ENCODE data around the gene RPS6KA3. TPM values are rescaled to one million over a fixed set of nuclear protein-coding genes. Genes with fewer than 3 reads are reported as not detected.

RPS6KA3 gene
- total RNA-seq, 2 donors from 2014 or later = 13.9 to 20.5 TPM

GRCh38 chrX:20306668-20307067 lies 40.0 kb upstream of the RPS6KA3 start:
- H3K36me3 Mint-ChIP-seq (ENCODE audit: low read depth) = no peaks in the 10 kb centered on the region
- no peaks in the 10 kb centered on the region for H3K27me3 ChIP-seq (ENCODE audit: control insufficient read depth, insufficient read depth, low read length, poor library complexity, severe bottlenecking)
- H3K27me3 Mint-ChIP-seq (ENCODE audit: insufficient read depth) = no peaks in the 10 kb centered on the region
- peaks cover 44% of the 10 kb centered on the region for H3K9me3 Mint-ChIP-seq
- no peak overlapping the region for H3K27ac Mint-ChIP-seq
- H3K36me3 ChIP-seq (ENCODE audit: control insufficient read depth, insufficient read depth, low read length) = no peaks in the 10 kb centered on the region
- H3K9me3 ChIP-seq (ENCODE audit: control insufficient read depth, low read length) = no peaks in the 10 kb centered on the region
- H3K4me1 Mint-ChIP-seq = no peaks in the 10 kb centered on the region
- H3K4me3 ChIP-seq (ENCODE audit: low read length) = no peak overlapping the region
- no peak overlapping the region for H3K27ac ChIP-seq (ENCODE audit: low read depth, low read length)
- 98% methylated on average over 3 of the region's 3 CpGs; no CpG with 5 or more reads in 1 of the 2 experiments for WGBS, 2 experiments (ENCODE audit: insufficient coverage in 1 of 2, insufficient read length in 1 of 2)
- no peak for DNase-seq
- no peak overlapping the region for H3K4me3 Mint-ChIP-seq
- TF ChIP-seq CTCF (conservative IDR thresholded peaks at IDR 0.05) = no peak
- H3K4me1 ChIP-seq (ENCODE audit: control insufficient read depth, insufficient read depth, low read length) = no peaks in the 10 kb centered on the region
- no peak overlapping the region for H3K9ac ChIP-seq (ENCODE audit: extremely low read depth, low read length, poor library complexity, severe bottlenecking)

DNA sequence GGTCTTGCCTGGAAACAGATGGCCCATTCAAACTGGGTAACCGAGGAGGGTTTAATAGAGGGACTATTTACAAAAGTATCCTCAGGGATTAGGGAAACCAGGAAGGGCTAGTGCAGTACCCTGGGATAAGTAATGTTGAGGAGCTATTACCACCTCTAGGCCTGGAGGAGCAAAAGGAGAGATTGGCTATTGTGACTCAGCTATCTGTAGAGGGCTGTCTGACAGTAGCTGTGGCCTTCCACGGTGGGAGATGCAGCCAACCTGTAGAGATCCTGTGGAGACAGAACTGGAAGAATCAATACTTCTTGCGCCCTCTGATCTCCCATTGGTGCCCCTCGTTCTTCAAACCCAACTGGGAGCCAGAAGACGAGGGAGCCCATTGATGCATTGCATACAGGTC lies 34.1 kb upstream of the RPS6KA3 start:
- Mint-ChIP-seq H3K4me3 (no peak overlapping the region), H3K4me1 (no peaks in the 10 kb centered on the region), H3K36me3 (ENCODE audit: low read depth) (no peaks in the 10 kb centered on the region), H3K27ac (no peak overlapping the region), H3K9me3 (peaks cover 21% of the 10 kb centered on the region), H3K27me3 (ENCODE audit: insufficient read depth) (peaks cover 6% of the 10 kb centered on the region)
- Histone ChIP-seq H3K4me1 (ENCODE audit: control insufficient read depth, insufficient read depth, low read length) (no peaks in the 10 kb centered on the region), H3K27ac (ENCODE audit: low read depth, low read length) (no peak overlapping the region), H3K36me3 (ENCODE audit: control insufficient read depth, insufficient read depth, low read length) (no peaks in the 10 kb centered on the region), H3K9me3 (ENCODE audit: control insufficient read depth, low read length) (no peaks in the 10 kb centered on the region), H3K4me3 (ENCODE audit: low read length) (no peak overlapping the region), H3K27me3 (ENCODE audit: control insufficient read depth, insufficient read depth, low read length, poor library complexity, severe bottlenecking) (no peaks in the 10 kb centered on the region), H3K9ac (ENCODE audit: extremely low read depth, low read length, poor library complexity, severe bottlenecking) (no peak overlapping the region)
- TF ChIP-seq CTCF (conservative IDR thresholded peaks at IDR 0.05) = no peak
- DNase-seq = no peak
- 92 to 100% methylated on average over 2 to 5 of the region's 5 CpGs for WGBS, 2 experiments (ENCODE audit: insufficient coverage in 1 of 2, insufficient read length in 1 of 2)

- Histone ChIP-seq H3K4me1 (ENCODE audit: control insufficient read depth, insufficient read depth, low read length) (no peaks in the 10 kb centered on the region), H3K4me3 (ENCODE audit: low read length) (no peak overlapping the region), H3K9me3 (ENCODE audit: control insufficient read depth, low read length) (no peaks in the 10 kb centered on the region), H3K27me3 (ENCODE audit: control insufficient read depth, insufficient read depth, low read length, poor library complexity, severe bottlenecking) (no peaks in the 10 kb centered on the region), H3K9ac (ENCODE audit: extremely low read depth, low read length, poor library complexity, severe bottlenecking) (no peak overlapping the region), H3K36me3 (ENCODE audit: control insufficient read depth, insufficient read depth, low read length) (no peaks in the 10 kb centered on the region), H3K27ac (ENCODE audit: low read depth, low read length) (no peak overlapping the region)
- no peak overlapping the region for H3K4me3 Mint-ChIP-seq
- no peak overlapping the region for H3K27ac Mint-ChIP-seq
- TF ChIP-seq CTCF (conservative IDR thresholded peaks at IDR 0.05) = no peak
- peaks cover 49% of the 10 kb centered on the region for H3K9me3 Mint-ChIP-seq
- DNase-seq = no peak
- no peaks in the 10 kb centered on the region for H3K36me3 Mint-ChIP-seq (ENCODE audit: low read depth)
- 85% methylated on average over 2 of the region's 2 CpGs; no CpG with 5 or more reads in 1 of the 2 experiments for WGBS, 2 experiments (ENCODE audit: insufficient coverage in 1 of 2, insufficient read length in 1 of 2)
- no peaks in the 10 kb centered on the region for H3K4me1 Mint-ChIP-seq
- peaks cover 6% of the 10 kb centered on the region for H3K27me3 Mint-ChIP-seq (ENCODE audit: insufficient read depth)
Measured at GRCh38 chrX:20294957-20295356, 28.2 kb upstream of the RPS6KA3 start.

All from endodermal cell (in vitro differentiated cells).